Loucy (cell line): ENCODE measurements around the gene NHERF1.

Experiments used
- H2AFZ ChIP-seq: fragments of 200-600 bp; sonication (generic); 2 replicates; pipeline ENCODE4 v1.6.0; 2016; ENCODE audit warnings: antibody characterized with exemption, mild to moderate bottlenecking, low read length, moderate library complexity
- H3F3A ChIP-seq: fragments of 200-600 bp; 2 replicates; pipeline ENCODE4 v1.6.0; 2016; ENCODE audit warnings: antibody characterized with exemption, low read depth, mild to moderate bottlenecking
- H3K27me3 ChIP-seq: fragments of 200-600 bp; sonication (generic); 2 replicates; pipeline ENCODE4 v1.6.1; 2014; ENCODE audit warnings: low read length, mild to moderate bottlenecking; ENCODE audit not compliant: insufficient read depth, poor library complexity, severe bottlenecking
- H3K36me3 ChIP-seq: fragments of 200-600 bp; sonication (generic); 2 replicates; pipeline ENCODE4 v1.6.1; 2016; ENCODE audit warnings: low read length; ENCODE audit not compliant: insufficient read depth
- H3K4me1 ChIP-seq: fragments of 200-600 bp; sonication (generic); 2 replicates; pipeline ENCODE4 v1.5.1; 2014; ENCODE audit warnings: low read length, mild to moderate bottlenecking; ENCODE audit not compliant: insufficient read depth, poor library complexity, severe bottlenecking
- H3K4me2 ChIP-seq: fragments of 200-600 bp; sonication (generic); 2 replicates; pipeline ENCODE4 v1.6.0; 2014; ENCODE audit warnings: antibody characterized with exemption, low read length, low read depth, mild to moderate bottlenecking; ENCODE audit not compliant: poor library complexity, severe bottlenecking
- H3K4me3 ChIP-seq: fragments of 200-600 bp; sonication (generic); 2 replicates; pipeline ENCODE4 v1.5.1; 2014; ENCODE audit warnings: low read length, mild to moderate bottlenecking, mixed read lengths; ENCODE audit not compliant: poor library complexity, severe bottlenecking
- H3K79me2 ChIP-seq: fragments of 200-600 bp; sonication (generic); 2 replicates; pipeline ENCODE4 v1.6.1; 2014; ENCODE audit warnings: low read length; ENCODE audit not compliant: insufficient read depth
- H3K9ac ChIP-seq: fragments of 200-600 bp; sonication (generic); 2 replicates; pipeline ENCODE4 v1.6.0; 2014; ENCODE audit warnings: mild to moderate bottlenecking, low read depth, low read length, moderate library complexity; ENCODE audit not compliant: poor library complexity, severe bottlenecking
- H3K9me2 ChIP-seq: fragments of 200-600 bp; sonication (generic); replicated peaks from 2 replicates; pipeline ENCODE4 v1.6.1; 2016; ENCODE audit warnings: low read depth, low read length, mixed read lengths
- H3K9me3 ChIP-seq: fragments of 200-600 bp; sonication (generic); 2 replicates; pipeline ENCODE4 v1.6.1; 2014; ENCODE audit warnings: mild to moderate bottlenecking, antibody characterized with exemption, low read length, low read depth; ENCODE audit not compliant: insufficient read depth
- H4K20me1 ChIP-seq: fragments of 200-600 bp; sonication (generic); 2 replicates; pipeline ENCODE4 v1.6.0; 2014; ENCODE audit warnings: antibody characterized with exemption, low read length, mild to moderate bottlenecking; ENCODE audit not compliant: insufficient read depth, poor library complexity, severe bottlenecking
- CTCF ChIP-seq: fragments of 200-600 bp; sonication (generic); conservative IDR thresholded peaks from 2 replicates; pipeline ENCODE4 v1.5.1; 2014; ENCODE audit warnings: mild to moderate bottlenecking, antibody characterized with exemption, low read length
- EZH2phosphoT487 ChIP-seq: fragments of 200-600 bp; IDR thresholded peaks from 2 replicates; pipeline ENCODE4 v1.6.1; 2018; ENCODE audit warnings: antibody characterized with exemption, mild to moderate bottlenecking, moderate library complexity, borderline replicate concordance

The NHERF1 gene

DNA sequence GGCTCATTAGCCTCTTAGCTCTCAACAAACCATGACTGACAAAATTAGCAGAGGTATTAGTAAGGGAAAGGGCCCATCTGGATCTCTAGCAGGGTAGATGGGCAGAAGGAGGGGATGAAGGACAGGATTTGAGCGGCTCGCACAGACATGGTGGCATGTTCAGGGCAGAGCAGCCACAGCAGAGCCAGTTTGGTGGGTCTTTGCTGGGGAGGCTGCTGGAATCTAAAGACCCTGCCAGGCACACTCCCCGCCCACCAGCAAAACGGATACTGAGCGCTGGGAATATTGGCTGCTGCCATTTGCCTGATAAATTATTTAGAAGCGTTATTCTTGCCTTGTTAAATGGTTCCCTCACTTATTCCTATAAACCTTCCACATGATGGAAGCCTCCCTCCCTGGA is 48.4 kb downstream of the NHERF1 start:
- Histone ChIP-seq H3K9me3 (no peaks in the 10 kb centered on the region), H2AFZ (no peak overlapping the region), H3K9me2 (no peaks in the 10 kb centered on the region), H3K36me3 (peaks cover 37% of the 10 kb centered on the region; the same call in 1 of the 2 replicates), H3F3A (no peaks in the 10 kb centered on the region), H3K9ac (no peak overlapping the region), H3K4me1 (peaks cover 9% of the 10 kb centered on the region), H3K4me2 (peak overlapping the region; percentile 24), H3K79me2 (no peaks in the 10 kb centered on the region), H4K20me1 (no peaks in the 10 kb centered on the region), H3K27me3 (no peaks in the 10 kb centered on the region), H3K4me3 (no peak overlapping the region)
- TF ChIP-seq CTCF = no peak
- no peak for TF ChIP-seq EZH2phosphoT487

- no peak overlapping the region for H3K4me3 ChIP-seq
- no peak overlapping the region for H3K4me2 ChIP-seq
- H3K9ac ChIP-seq = no peak overlapping the region
- TF ChIP-seq EZH2phosphoT487 (no peak), CTCF (no peak)
- no peaks in the 10 kb centered on the region for H3K9me2 ChIP-seq
- no peaks in the 10 kb centered on the region for H3K27me3 ChIP-seq
- no peaks in the 10 kb centered on the region for H4K20me1 ChIP-seq
- no peak overlapping the region for H2AFZ ChIP-seq
- H3K79me2 ChIP-seq = no peaks in the 10 kb centered on the region
- H3K36me3 ChIP-seq = peaks cover 34% of the 10 kb centered on the region; the same call in 1 of the 2 replicates
- no peaks in the 10 kb centered on the region for H3F3A ChIP-seq
- H3K4me1 ChIP-seq = peaks cover 9% of the 10 kb centered on the region
- no peaks in the 10 kb centered on the region for H3K9me3 ChIP-seq
Measured at GRCh38 chr17:74797824-74798223, 49.4 kb downstream of the NHERF1 start.

DNA sequence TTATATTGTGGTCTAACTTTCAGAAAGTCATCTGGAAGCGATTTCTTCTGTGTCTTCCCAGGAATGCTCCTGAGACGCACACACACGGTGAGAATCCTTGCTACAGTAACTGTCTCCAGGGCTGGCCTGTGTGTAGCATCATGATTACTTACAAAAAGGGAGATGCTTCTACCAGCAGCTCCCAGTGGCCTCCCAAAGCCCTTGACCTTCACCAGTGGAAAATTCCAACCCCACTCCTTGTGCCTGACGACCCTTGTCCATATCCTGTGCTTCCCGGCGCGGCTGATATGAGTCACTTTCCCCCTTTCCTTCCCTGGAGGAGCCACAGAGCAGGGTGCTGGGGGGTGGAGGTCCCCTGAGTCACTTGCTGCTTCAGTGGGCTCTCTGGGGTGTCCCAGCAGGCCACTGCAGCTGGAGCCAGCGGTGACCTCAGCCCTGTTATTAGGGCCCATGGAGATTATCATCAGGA is 49.8 kb downstream of the NHERF1 start:
- Histone ChIP-seq H3K4me3 (no peak overlapping the region), H3K4me1 (peaks cover 9% of the 10 kb centered on the region), H3K9me3 (no peaks in the 10 kb centered on the region), H2AFZ (no peak overlapping the region), H3K9ac (no peak overlapping the region), H3K36me3 (peaks cover 29% of the 10 kb centered on the region; the same call in 1 of the 2 replicates), H3F3A (no peaks in the 10 kb centered on the region), H3K79me2 (no peaks in the 10 kb centered on the region), H3K27me3 (no peaks in the 10 kb centered on the region), H4K20me1 (no peaks in the 10 kb centered on the region), H3K4me2 (no peak overlapping the region), H3K9me2 (no peaks in the 10 kb centered on the region)
- TF ChIP-seq CTCF (no peak), EZH2phosphoT487 (no peak)
